ENCODE results near the gene JPH3.

GRCh38 chr16:87558682-87559081, 43.6 kb upstream of the JPH3 start:
- TF ChIP-seq SP1 (IDR thresholded peaks at IDR 0.05) = no peak
- no peak for TF ChIP-seq BHLHE40 (IDR thresholded peaks at IDR 0.05; ENCODE audit: borderline replicate concordance)
- no peak for TF ChIP-seq ARNT (IDR thresholded peaks at IDR 0.05)
- TF ChIP-seq FOXA1 (IDR thresholded peaks at IDR 0.05) = no peak
- no peak for TF ChIP-seq SUZ12 (IDR thresholded peaks at IDR 0.05)
- TF ChIP-seq LEF1 (IDR thresholded peaks at IDR 0.05; ENCODE audit: borderline replicate concordance) = no peak
- no peak for TF ChIP-seq ZNF384 (IDR thresholded peaks at IDR 0.05)
- no peak for TF ChIP-seq TARDBP (IDR thresholded peaks at IDR 0.05)
- TF ChIP-seq HDGF (IDR thresholded peaks at IDR 0.05; ENCODE audit: borderline replicate concordance) = no peak
- TF ChIP-seq FOXM1 (IDR thresholded peaks at IDR 0.05; ENCODE audit: borderline replicate concordance) = no peak

Data from HEK293T (cell line).